ENCODE measurements around the gene RPS19. TPM values are rescaled to one million over a fixed set of nuclear protein-coding genes. Genes with fewer than 3 reads are reported as not detected.

RPS19 gene
- total and polyA plus RNA-seq, 8 donors, result 939 to 2,267 (median 1,289) TPM

- Histone ChIP-seq H3K27me3 (peaks cover 0 to 3% (median 0%) of the 10 kb centered on the region in 4 donors), H3K4me1 (no peaks in the 10 kb centered on the region), H3K36me3 (peaks cover 0 to 5% (median 0%) of the 10 kb centered on the region in 3 donors), H3K4me3 (no peak overlapping the region), H3K27ac (no peak overlapping the region), H3K9me3 (no peaks in the 10 kb centered on the region)
- 37 to 47% methylated on average over 12 of the region's 12 CpGs for WGBS, 2 donors
- peak in 1 of 4 donors; percentile 7 for ATAC-seq
- no peak for FAIRE-seq
- no peak for TF ChIP-seq CTCF (IDR thresholded peaks at IDR 0.05)
- DNase-seq, result no peak
- intact Hi-C loops (cut with DNase I), result no loop called here
Observed at GRCh38 chr19:41910240-41910991, 50.4 kb downstream of the RPS19 start.

GRCh38 chr19:41910992-41911888, 51.2 kb downstream of the RPS19 start:
- no peak for TF ChIP-seq CTCF (IDR thresholded peaks at IDR 0.05)
- ATAC-seq, result no peak
- WGBS, 2 donors, result 43 to 58% methylated on average over 13 of the region's 13 CpGs
- Histone ChIP-seq H3K27me3 (peaks cover 0 to 7% (median 0%) of the 10 kb centered on the region in 4 donors), H3K27ac (no peak overlapping the region), H3K36me3 (peaks cover 0 to 5% (median 0%) of the 10 kb centered on the region in 3 donors), H3K4me1 (no peaks in the 10 kb centered on the region), H3K4me3 (no peak overlapping the region), H3K9me3 (no peaks in the 10 kb centered on the region)
- no peak for FAIRE-seq
- intact Hi-C loops (cut with DNase I), result no loop called here
- peak in 1 of 6 donors; percentile 45 for DNase-seq

- FAIRE-seq, result no peak
- H3K27me3 ChIP-seq, result peaks cover 0 to 7% (median 0%) of the 10 kb centered on the region in 4 donors
- DNase-seq, result peak in 1 of 6 donors; percentile 51
Observed at GRCh38 chr19:41911889-41912731, 52.1 kb downstream of the RPS19 start.

More at GRCh38 chr19:41911889-41912731, 52.1 kb downstream of the RPS19 start:
- WGBS, 2 donors, result 11 to 17% methylated on average over 25 to 29 of the region's 29 CpGs
- Histone ChIP-seq H3K9me3 (no peaks in the 10 kb centered on the region), H3K4me3 (no peak overlapping the region), H3K4me1 (no peaks in the 10 kb centered on the region), H3K27ac (no peak overlapping the region), H3K36me3 (no peaks in the 10 kb centered on the region)
- intact Hi-C loops (cut with DNase I), result no loop called here
- no peak for ATAC-seq
- no peak for TF ChIP-seq CTCF (IDR thresholded peaks at IDR 0.05)
